GM12878 (cell line): ENCODE results near the gene SIT1.
"Not testable (repeated sequence)": the region's sequence is repeated elsewhere in the genome, so short reads cannot be mapped to it uniquely, and the experiment has no call there.

Source experiments
- CTCF ChIP-seq, 3 experiments: IDR thresholded peaks in 2 of 3; conservative IDR thresholded peaks in 1 of 3; 2 replicates each; pipeline ENCODE4 v1.5.1; 2011; ENCODE audit warnings: low read depth in 3 of 3, low read length in 3 of 3, mild to moderate bottlenecking in 3 of 3, control low read depth in 2 of 3, moderate library complexity in 2 of 3, inconsistent platforms in 1 of 3, mixed read lengths in 1 of 3; ENCODE audit not compliant: control insufficient read depth in 2 of 3, insufficient read depth in 1 of 3; ENCODE audit errors: extremely low read depth in 1 of 3
- ESRRA ChIP-seq: IDR thresholded peaks from 2 replicates; pipeline ENCODE4 v1.6.1; 2012; ENCODE audit warnings: mild to moderate bottlenecking, low read length, improper control_type of control experiment
- EZH2 ChIP-seq: IDR thresholded peaks from 2 replicates; pipeline ENCODE4 v1.6.1; 2012; ENCODE audit warnings: low read depth, mild to moderate bottlenecking, control low read depth, inconsistent platforms, low read length, borderline replicate concordance; ENCODE audit not compliant: control insufficient read depth
- MAX ChIP-seq: IDR thresholded peaks from 2 replicates; pipeline ENCODE4 v1.6.1; 2012; ENCODE audit warnings: low read depth, low read length, improper control_type of control experiment
- NBN ChIP-seq: fragments of 450-650 bp; IDR thresholded peaks from 2 replicates; pipeline ENCODE4 v1.6.1; 2016
- NRF1 ChIP-seq: conservative IDR thresholded peaks from 2 replicates; pipeline ENCODE4 v1.6.1; 2011; ENCODE audit warnings: mild to moderate bottlenecking, low read depth, low read length, improper control_type of control experiment
- POLR2A ChIP-seq: IDR thresholded peaks from 2 replicates; pipeline ENCODE4 v1.6.1; 2011; ENCODE audit warnings: low read depth, mild to moderate bottlenecking, low read length
- POLR2AphosphoS2 ChIP-seq: IDR thresholded peaks from 2 replicates; pipeline ENCODE4 v1.6.1; 2011; ENCODE audit warnings: low read depth, mild to moderate bottlenecking, low read length, improper control_type of control experiment, moderate library complexity
- TF ChIP-seq, protein P1 (sequence below): IDR thresholded peaks from 2 replicates; pipeline ENCODE4 v1.6.1; 2012; ENCODE audit warnings: low read length, inconsistent platforms

GRCh38 chr9:35639225-35639624, 11.5 kb downstream of the SIT1 start:
- TF ChIP-seq ESRRA; NRF1; POLR2A; POLR2AphosphoS2; CTCF (IDR thresholded peaks at IDR 0.05 in 2 of 3, conservative IDR thresholded peaks at IDR 0.05 in 1 of 3; ENCODE audit: control insufficient read depth in 2 of 3, extremely low read depth in 1 of 3, insufficient read depth in 1 of 3, low read depth in 3 of 3, low read length in 3 of 3); MAX; NBN; EZH2: not testable (repeated sequence)
- TF ChIP-seq, protein P1, sequence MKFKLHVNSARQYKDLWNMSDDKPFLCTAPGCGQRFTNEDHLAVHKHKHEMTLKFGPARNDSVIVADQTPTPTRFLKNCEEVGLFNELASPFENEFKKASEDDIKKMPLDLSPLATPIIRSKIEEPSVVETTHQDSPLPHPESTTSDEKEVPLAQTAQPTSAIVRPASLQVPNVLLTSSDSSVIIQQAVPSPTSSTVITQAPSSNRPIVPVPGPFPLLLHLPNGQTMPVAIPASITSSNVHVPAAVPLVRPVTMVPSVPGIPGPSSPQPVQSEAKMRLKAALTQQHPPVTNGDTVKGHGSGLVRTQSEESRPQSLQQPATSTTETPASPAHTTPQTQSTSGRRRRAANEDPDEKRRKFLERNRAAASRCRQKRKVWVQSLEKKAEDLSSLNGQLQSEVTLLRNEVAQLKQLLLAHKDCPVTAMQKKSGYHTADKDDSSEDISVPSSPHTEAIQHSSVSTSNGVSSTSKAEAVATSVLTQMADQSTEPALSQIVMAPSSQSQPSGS: not testable (repeated sequence)
